ENCODE results near the gene SERPINF2.

DNA sequence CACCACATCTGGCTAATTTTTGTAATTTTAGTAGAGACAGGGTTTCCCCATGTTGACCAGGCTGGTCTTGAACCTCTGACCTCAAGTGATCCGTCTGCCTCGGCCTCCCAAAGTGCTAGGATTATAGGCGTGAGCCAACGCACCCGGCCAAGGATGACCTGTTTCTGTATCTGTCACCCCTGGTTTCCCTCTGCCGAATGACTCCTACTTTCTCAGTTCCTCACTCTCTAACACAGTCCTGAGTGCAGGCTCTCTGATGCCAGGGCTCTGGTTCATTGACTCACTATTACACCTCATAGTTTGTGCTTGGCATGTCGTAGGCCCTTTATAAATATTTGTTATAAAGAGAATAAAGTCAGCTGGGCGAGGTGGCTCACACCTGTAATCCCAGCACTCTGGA, 47.3 kb upstream of the SERPINF2 start:
- TF ChIP-seq, protein P1, sequence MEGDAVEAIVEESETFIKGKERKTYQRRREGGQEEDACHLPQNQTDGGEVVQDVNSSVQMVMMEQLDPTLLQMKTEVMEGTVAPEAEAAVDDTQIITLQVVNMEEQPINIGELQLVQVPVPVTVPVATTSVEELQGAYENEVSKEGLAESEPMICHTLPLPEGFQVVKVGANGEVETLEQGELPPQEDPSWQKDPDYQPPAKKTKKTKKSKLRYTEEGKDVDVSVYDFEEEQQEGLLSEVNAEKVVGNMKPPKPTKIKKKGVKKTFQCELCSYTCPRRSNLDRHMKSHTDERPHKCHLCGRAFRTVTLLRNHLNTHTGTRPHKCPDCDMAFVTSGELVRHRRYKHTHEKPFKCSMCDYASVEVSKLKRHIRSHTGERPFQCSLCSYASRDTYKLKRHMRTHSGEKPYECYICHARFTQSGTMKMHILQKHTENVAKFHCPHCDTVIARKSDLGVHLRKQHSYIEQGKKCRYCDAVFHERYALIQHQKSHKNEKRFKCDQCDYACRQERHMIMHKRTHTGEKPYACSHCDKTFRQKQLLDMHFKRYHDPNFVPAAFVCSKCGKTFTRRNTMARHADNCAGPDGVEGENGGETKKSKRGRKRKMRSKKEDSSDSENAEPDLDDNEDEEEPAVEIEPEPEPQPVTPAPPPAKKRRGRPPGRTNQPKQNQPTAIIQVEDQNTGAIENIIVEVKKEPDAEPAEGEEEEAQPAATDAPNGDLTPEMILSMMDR (IDR thresholded peaks at IDR 0.05; ENCODE audit: borderline replicate concordance, extremely low read depth, low read length, poor library complexity, severe bottlenecking) = no peak
- no peak for TF ChIP-seq EZH2 (IDR thresholded peaks at IDR 0.05; ENCODE audit: borderline replicate concordance, low read depth, low read length, severe bottlenecking)

All from DND-41 (cell line).